Measurements from ENCODE around the gene RASSF10.
"Not testable (repeated sequence)": the region's sequence is repeated elsewhere in the genome, so short reads cannot be mapped to it uniquely, and the experiment has no call there.

Gene RASSF10

GRCh38 chr11:13039126-13039525 is 30.0 kb downstream of the RASSF10 start:
- ChIA-PET POLR2A (no interaction called here), CTCF (no interaction called here)
- no peak for DNase-seq (ENCODE audit: extremely low spot score)
- TF ChIP-seq CTCF (IDR thresholded peaks at IDR 0.05; ENCODE audit: control extremely low read depth, extremely low read depth, low read depth, missing control alignments) = no peak

- ChIA-PET CTCF (interaction anchor here (1.1 kb wide), 1 partner anchor 10 kb away, joined by 4 read pairs; no protein-coding TSS in a partner anchor), POLR2A (no interaction called here)
- no peak for DNase-seq (ENCODE audit: extremely low spot score)
- no peak for TF ChIP-seq CTCF (IDR thresholded peaks at IDR 0.05; ENCODE audit: control extremely low read depth, extremely low read depth, low read depth, missing control alignments)
These were observed 31.9 kb downstream of the RASSF10 start for GRCh38 chr11:13040969-13041561.

- CTCF ChIA-PET = no interaction called here
- no peak for DNase-seq (ENCODE audit: extremely low spot score)
- POLR2A ChIA-PET = no interaction called here
- TF ChIP-seq CTCF (IDR thresholded peaks at IDR 0.05; ENCODE audit: control extremely low read depth, extremely low read depth, low read depth, missing control alignments) = no peak
These were observed 33.8 kb downstream of the RASSF10 start for GRCh38 chr11:13042873-13043342.

GRCh38 chr11:13043912-13044628 is 35.0 kb downstream of the RASSF10 start:
- TF ChIP-seq CTCF (IDR thresholded peaks at IDR 0.05; ENCODE audit: control extremely low read depth, extremely low read depth, low read depth, missing control alignments) = no peak
- ChIA-PET POLR2A (no interaction called here), CTCF (no interaction called here)
- DNase-seq (ENCODE audit: extremely low spot score) = no peak

GRCh38 chr11:13045089-13045488 is 36.0 kb downstream of the RASSF10 start:
- CTCF ChIA-PET; DNase-seq (ENCODE audit: extremely low spot score); POLR2A ChIA-PET: not testable (repeated sequence)

- POLR2A ChIA-PET = no interaction called here
- no peak for TF ChIP-seq CTCF (IDR thresholded peaks at IDR 0.05; ENCODE audit: control extremely low read depth, extremely low read depth, low read depth, missing control alignments)
- DNase-seq (ENCODE audit: extremely low spot score) = no peak
- CTCF ChIA-PET = no interaction called here
These were observed 36.6 kb downstream of the RASSF10 start for GRCh38 chr11:13045734-13046133.

Measured in GM10248 (cell line).